Epithelial cell of proximal tubule (primary cell): ENCODE measurements around the gene GRIK3. TPM values are rescaled to one million over a fixed set of nuclear protein-coding genes. Genes with fewer than 3 reads are reported as not detected.

ENCODE experiments used
- DNase-seq: peaks from one replicate; pipeline ENCODE4 v3.0.0-alpha.2; 2011; ENCODE audit warnings: low read depth
- H3K4me3 ChIP-seq: 2 replicates; pipeline ENCODE4 v1.5.1; 2011; ENCODE audit warnings: low read depth, mild to moderate bottlenecking, low read length
- total RNA-seq: library from RNA; depleted of rRNA; stranded (reverse); fragments of >200 nt; gene quantifications from 2 replicates; pipeline ENCODE4 v1.2.3, GENCODE V29; 2015
- TF ChIP-seq, protein P1 (sequence below): conservative IDR thresholded peaks from 2 replicates; pipeline ENCODE4 v1.5.1; 2012; ENCODE audit warnings: low read depth, mild to moderate bottlenecking, low read length

GRIK3 gene
- total RNA-seq, 1 donor from 2014 or later, result not detected

DNA sequence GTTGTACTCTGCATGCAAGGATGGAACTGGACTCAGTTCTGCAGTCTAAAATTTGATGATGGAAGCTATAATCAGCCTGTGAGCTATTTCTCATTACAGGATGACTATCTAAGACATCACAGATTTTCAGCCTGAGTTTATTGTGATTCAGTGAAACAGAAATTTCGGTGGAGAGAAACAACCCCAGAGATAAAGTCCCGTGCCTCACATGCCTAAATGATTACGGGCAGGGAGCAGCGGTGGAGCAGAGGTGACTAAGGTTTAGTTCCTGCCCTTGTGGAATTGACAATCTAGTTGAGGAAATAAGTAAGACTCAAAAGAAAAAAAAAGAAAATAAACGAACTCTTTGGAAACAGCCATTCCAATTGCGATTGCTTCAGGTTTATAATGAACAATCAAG, 96.9 kb downstream of the GRIK3 start:
- TF ChIP-seq, protein P1, sequence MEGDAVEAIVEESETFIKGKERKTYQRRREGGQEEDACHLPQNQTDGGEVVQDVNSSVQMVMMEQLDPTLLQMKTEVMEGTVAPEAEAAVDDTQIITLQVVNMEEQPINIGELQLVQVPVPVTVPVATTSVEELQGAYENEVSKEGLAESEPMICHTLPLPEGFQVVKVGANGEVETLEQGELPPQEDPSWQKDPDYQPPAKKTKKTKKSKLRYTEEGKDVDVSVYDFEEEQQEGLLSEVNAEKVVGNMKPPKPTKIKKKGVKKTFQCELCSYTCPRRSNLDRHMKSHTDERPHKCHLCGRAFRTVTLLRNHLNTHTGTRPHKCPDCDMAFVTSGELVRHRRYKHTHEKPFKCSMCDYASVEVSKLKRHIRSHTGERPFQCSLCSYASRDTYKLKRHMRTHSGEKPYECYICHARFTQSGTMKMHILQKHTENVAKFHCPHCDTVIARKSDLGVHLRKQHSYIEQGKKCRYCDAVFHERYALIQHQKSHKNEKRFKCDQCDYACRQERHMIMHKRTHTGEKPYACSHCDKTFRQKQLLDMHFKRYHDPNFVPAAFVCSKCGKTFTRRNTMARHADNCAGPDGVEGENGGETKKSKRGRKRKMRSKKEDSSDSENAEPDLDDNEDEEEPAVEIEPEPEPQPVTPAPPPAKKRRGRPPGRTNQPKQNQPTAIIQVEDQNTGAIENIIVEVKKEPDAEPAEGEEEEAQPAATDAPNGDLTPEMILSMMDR, result no peak
- no peak overlapping the region for H3K4me3 ChIP-seq
- no peak for DNase-seq

DNA sequence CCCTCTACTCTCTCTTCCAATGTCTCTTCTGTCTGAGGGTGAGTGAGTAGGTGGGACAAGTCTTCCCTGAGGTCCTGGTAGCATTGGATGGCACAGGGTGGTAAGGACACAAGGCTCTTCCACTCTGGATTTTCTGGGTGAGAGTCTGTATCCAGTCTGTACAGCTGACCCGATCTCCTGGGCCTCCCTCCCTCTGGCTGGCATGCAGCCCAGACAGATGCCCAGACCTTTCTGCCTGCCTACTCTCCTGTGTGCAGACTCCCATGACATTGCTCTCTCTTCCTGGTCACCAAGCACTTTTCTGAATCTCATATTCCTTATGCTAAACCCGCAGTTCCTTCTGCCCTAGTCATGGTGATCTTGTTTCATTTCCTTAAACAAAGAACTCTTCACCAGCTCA, 100.3 kb downstream of the GRIK3 start:
- DNase-seq, result no peak
- H3K4me3 ChIP-seq, result no peak overlapping the region
- TF ChIP-seq, protein P1, result no peak

DNA sequence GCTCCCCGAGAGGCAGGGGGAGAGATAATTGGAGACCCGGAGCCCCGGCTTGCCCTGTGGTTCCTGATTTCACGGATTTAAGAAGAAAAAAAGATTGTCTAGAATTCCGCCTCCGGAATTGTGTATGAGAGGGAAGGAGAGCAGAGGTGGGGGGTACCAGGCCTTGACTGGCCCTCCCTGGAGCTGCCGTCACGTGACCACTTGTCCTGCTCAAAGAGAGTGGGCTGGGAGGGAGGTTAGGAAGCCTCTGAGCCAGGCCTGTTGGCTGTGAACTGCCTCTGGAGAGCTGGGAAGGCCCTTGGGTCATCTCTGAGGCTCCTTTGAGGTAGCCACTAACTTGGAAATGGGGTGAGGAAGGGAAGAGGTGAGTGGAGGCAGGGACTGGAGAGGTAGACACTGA, 106.5 kb downstream of the GRIK3 start:
- DNase-seq, result no peak
- TF ChIP-seq, protein P1, result no peak
- H3K4me3 ChIP-seq, result no peak overlapping the region

DNA sequence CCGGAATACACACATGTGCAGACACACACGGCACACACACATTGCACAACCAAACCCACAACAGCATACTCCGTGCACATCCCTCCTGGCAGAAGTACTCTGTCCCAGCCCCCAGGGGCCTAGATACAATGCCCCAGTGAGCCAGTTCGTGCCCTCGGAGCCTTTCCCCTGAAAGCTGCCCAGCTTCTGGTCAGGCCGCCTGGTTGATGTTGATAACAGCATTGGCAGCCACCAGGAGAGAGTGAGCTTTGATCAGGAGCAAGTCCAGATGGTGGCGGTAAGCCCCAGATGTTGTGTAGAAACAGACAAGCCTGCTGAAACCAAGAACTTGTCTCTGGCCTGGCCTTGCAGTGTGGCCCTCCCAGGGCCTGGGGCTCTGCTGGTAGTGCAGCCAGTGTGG, 109.1 kb downstream of the GRIK3 start:
- TF ChIP-seq, protein P1, result no peak
- H3K4me3 ChIP-seq, result no peak overlapping the region
- no peak for DNase-seq

DNA sequence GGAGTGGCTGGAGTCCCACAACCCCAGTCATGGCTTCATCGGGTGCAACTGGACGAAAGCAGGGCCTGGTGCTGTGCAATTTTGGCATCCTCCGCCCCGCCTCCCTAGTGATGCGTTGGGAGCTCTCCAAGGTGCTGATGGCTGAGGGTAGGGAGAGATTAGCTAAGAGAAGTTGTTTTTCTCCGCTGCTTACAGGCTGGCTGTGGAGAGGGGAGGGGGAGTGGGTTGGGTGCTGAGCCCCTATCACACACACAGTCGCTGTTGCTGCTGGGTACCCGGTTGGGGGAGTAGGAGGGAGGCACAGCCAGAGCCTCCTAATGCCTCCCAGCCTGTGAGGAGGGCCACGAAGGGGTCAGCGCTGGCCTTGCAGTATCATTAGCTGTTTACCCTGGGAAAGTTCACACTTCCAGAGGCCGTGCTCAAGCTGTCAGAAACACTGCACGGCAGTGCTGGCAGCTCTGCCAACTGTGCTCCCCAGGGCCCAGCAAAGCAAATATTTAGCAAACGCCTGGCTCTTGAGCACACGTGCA, 110.0 kb downstream of the GRIK3 start:
- DNase-seq, result no peak
- TF ChIP-seq, protein P1, result no peak

DNA sequence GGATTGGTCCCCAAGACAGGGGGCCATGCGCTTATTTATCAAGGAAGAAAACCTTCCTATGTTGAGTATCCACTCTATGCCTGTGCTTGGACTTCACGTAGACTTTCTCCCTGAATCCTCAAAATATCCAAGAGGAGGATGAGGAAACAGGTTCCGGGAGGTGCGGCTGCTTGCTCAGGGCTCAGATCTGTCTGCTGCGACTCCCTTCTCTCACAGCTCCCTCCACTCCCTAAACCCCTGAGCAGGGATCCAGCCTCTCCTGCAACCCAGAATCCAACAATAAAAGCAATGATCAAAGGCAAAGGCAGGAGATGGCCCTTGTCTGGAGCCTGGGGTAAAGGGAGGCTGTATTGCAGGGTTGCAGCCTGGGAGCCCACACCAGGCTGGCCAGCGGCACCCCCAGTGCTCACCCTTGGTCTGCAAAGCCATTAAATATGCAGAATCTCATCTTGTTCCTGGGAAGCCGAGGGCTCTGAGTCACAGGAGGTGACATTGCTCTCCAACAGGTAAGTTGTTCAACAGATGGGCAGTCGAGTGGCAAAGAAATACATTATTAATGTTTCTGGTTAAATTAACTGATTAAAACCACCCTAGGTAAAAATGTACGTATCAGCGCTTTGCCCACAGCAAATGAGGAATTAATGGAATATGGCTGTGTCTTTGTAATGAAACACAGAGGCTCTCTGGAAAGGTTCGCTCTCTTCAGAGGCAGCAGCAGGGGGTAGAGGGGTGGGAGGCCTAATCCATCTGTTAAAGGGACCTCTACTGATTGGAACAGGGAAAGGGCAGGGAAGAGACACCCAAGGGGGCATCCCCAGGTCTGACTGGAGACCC, 111.5 kb downstream of the GRIK3 start:
- TF ChIP-seq, protein P1, result no peak
- DNase-seq, result no peak

More for the DNA sequence above, 110.0 kb downstream of the GRIK3 start:
- H3K4me3 ChIP-seq, result no peak overlapping the region

More for the DNA sequence above, 111.5 kb downstream of the GRIK3 start:
- H3K4me3 ChIP-seq, result no peak overlapping the region
